ENCODE data around the gene MRNIP. TPM values are rescaled to one million over a fixed set of nuclear protein-coding genes. Genes with fewer than 3 reads are reported as not detected.

The MRNIP gene
- total and polyA plus RNA-seq, 2 experiments from 2014 or later: 28.8 to 57.5 TPM

DNA sequence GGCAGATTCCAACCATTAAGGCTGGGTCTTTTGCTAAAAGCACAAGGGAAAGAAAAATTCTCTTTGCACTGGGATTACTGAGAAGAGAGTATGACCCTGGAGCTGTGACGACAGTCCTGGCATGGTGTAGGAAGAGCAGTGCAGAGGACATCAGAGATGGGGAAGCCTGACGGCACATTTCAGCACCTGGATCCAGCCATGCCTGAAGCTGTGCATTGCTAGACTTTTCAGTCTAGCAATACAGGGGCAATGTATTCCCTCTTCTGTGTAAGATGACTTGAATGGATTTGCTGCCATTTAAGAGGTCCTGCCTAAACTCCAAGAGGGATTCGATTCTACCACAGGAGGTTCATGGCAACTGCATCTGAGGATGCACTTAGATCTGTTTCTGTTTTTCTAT lies 12.3 kb upstream of the MRNIP start:
- no peaks in the 10 kb centered on the region for H3K9me3 ChIP-seq (ENCODE audit: low read depth)
- TF ChIP-seq, protein P1, sequence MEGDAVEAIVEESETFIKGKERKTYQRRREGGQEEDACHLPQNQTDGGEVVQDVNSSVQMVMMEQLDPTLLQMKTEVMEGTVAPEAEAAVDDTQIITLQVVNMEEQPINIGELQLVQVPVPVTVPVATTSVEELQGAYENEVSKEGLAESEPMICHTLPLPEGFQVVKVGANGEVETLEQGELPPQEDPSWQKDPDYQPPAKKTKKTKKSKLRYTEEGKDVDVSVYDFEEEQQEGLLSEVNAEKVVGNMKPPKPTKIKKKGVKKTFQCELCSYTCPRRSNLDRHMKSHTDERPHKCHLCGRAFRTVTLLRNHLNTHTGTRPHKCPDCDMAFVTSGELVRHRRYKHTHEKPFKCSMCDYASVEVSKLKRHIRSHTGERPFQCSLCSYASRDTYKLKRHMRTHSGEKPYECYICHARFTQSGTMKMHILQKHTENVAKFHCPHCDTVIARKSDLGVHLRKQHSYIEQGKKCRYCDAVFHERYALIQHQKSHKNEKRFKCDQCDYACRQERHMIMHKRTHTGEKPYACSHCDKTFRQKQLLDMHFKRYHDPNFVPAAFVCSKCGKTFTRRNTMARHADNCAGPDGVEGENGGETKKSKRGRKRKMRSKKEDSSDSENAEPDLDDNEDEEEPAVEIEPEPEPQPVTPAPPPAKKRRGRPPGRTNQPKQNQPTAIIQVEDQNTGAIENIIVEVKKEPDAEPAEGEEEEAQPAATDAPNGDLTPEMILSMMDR (IDR thresholded peaks at IDR 0.05; ENCODE audit: low read depth, low read length): no peak
- H3K4me1 ChIP-seq (ENCODE audit: low read depth): peaks cover 26% of the 10 kb centered on the region
- H3K36me3 ChIP-seq: peaks cover 23% of the 10 kb centered on the region
- H3K27ac ChIP-seq: peak overlapping the region; percentile 74
- H3K27me3 ChIP-seq: no peaks in the 10 kb centered on the region
- DNase-seq (ENCODE audit: low read depth in 1 of 2, low spot score in 1 of 2): no peak
- H3K4me3 ChIP-seq: no peak overlapping the region

DNA sequence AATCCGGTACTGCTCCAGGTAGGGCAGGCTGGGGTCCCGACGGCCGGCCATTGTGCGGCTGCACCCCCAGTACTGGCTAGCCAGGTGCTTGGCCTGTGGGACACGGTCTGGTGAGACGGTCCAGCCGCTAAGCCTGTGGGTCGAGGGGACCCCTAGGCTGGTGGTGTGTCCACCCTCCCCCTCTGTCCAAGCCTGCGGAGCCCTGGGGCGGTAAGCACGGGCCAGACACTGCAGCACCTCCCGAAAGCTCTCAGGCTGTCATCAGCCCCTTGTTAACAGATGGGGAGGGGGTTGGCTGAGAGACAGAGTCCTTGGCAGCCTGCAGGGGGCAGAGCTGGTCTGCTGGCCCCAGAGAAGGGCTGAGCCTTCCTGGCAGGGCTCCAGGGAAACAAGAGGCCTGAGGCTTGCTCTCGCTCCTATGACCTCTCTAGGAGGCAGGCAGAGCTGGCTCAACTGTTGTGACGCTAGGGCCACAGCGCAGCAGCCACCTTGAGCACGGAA lies 11.8 kb upstream of the MRNIP start:
- peaks cover 22% of the 10 kb centered on the region for H3K36me3 ChIP-seq

GRCh38 chr5:179869641-179870402 lies 11.2 kb upstream of the MRNIP start:
- Histone ChIP-seq H3K4me3 (no peak overlapping the region), H3K27me3 (no peaks in the 10 kb centered on the region), H3K9me3 (ENCODE audit: low read depth) (no peaks in the 10 kb centered on the region), H3K4me1 (ENCODE audit: low read depth) (peaks cover 26% of the 10 kb centered on the region), H3K36me3 (peaks cover 16% of the 10 kb centered on the region), H3K27ac (peak overlapping the region; percentile 57)
- TF ChIP-seq, protein P1 (IDR thresholded peaks at IDR 0.05; ENCODE audit: low read depth, low read length): no peak
- peak in 1 of 2 donors; percentile 33 for DNase-seq (ENCODE audit: low read depth in 1 of 2, low spot score in 1 of 2)

More for the DNA sequence above, 11.8 kb upstream of the MRNIP start:
- H3K27ac ChIP-seq: peak overlapping the region; percentile 74
- H3K4me1 ChIP-seq (ENCODE audit: low read depth): peaks cover 26% of the 10 kb centered on the region
- DNase-seq (ENCODE audit: low read depth in 1 of 2, low spot score in 1 of 2): peak; percentile 28 to 98
- no peaks in the 10 kb centered on the region for H3K9me3 ChIP-seq (ENCODE audit: low read depth)
- H3K27me3 ChIP-seq: no peaks in the 10 kb centered on the region
- H3K4me3 ChIP-seq: no peak overlapping the region
- TF ChIP-seq, protein P1 (IDR thresholded peaks at IDR 0.05; ENCODE audit: low read depth, low read length): no peak

GRCh38 chr5:179869101-179869500 lies 10.5 kb upstream of the MRNIP start:
- H3K4me3 ChIP-seq: no peak overlapping the region
- peaks cover 26% of the 10 kb centered on the region for H3K4me1 ChIP-seq (ENCODE audit: low read depth)
- peaks cover 9% of the 10 kb centered on the region for H3K36me3 ChIP-seq
- H3K27me3 ChIP-seq: no peaks in the 10 kb centered on the region
- DNase-seq (ENCODE audit: low read depth in 1 of 2, low spot score in 1 of 2): peak in 1 of 2 donors; percentile 29
- H3K27ac ChIP-seq: peak overlapping the region; percentile 57
- TF ChIP-seq, protein P1 (IDR thresholded peaks at IDR 0.05; ENCODE audit: low read depth, low read length): no peak
- H3K9me3 ChIP-seq (ENCODE audit: low read depth): no peaks in the 10 kb centered on the region

- H3K27me3 ChIP-seq: no peaks in the 10 kb centered on the region
- no peak overlapping the region for H3K4me3 ChIP-seq
- no peaks in the 10 kb centered on the region for H3K9me3 ChIP-seq (ENCODE audit: low read depth)
- H3K27ac ChIP-seq: peak overlapping the region; percentile 28
- TF ChIP-seq, protein P1 (IDR thresholded peaks at IDR 0.05; ENCODE audit: low read depth, low read length): no peak
- peaks cover 9% of the 10 kb centered on the region for H3K36me3 ChIP-seq
- H3K4me1 ChIP-seq (ENCODE audit: low read depth): peaks cover 26% of the 10 kb centered on the region
- DNase-seq (ENCODE audit: low read depth in 1 of 2, low spot score in 1 of 2): no peak
Observed at GRCh38 chr5:179868541-179868940, 9.9 kb upstream of the MRNIP start.
